DND-41 (cell line): Measurements from ENCODE around the gene PPDPF.

Experiments
- EZH2 ChIP-seq: IDR thresholded peaks from 3 replicates; pipeline ENCODE4 v1.6.1; 2012; ENCODE audit warnings: borderline replicate concordance, low read depth, mild to moderate bottlenecking, moderate library complexity, low read length, inconsistent platforms; ENCODE audit not compliant: severe bottlenecking
- TF ChIP-seq, protein P1 (sequence below): IDR thresholded peaks from 2 replicates; pipeline ENCODE4 v1.5.1; 2012; ENCODE audit warnings: borderline replicate concordance, low read length, moderate library complexity, mild to moderate bottlenecking; ENCODE audit not compliant: poor library complexity, severe bottlenecking; ENCODE audit errors: extremely low read depth

- TF ChIP-seq, protein P1, sequence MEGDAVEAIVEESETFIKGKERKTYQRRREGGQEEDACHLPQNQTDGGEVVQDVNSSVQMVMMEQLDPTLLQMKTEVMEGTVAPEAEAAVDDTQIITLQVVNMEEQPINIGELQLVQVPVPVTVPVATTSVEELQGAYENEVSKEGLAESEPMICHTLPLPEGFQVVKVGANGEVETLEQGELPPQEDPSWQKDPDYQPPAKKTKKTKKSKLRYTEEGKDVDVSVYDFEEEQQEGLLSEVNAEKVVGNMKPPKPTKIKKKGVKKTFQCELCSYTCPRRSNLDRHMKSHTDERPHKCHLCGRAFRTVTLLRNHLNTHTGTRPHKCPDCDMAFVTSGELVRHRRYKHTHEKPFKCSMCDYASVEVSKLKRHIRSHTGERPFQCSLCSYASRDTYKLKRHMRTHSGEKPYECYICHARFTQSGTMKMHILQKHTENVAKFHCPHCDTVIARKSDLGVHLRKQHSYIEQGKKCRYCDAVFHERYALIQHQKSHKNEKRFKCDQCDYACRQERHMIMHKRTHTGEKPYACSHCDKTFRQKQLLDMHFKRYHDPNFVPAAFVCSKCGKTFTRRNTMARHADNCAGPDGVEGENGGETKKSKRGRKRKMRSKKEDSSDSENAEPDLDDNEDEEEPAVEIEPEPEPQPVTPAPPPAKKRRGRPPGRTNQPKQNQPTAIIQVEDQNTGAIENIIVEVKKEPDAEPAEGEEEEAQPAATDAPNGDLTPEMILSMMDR: no peak
- no peak for TF ChIP-seq EZH2
Measured at GRCh38 chr20:63529861-63530787, 9.6 kb downstream of the PPDPF start.
